A549 treated with AZD2906 at 1 μM for 4 hours (cell line): ENCODE measurements around the gene L3MBTL1. TPM values are rescaled to one million over a fixed set of nuclear protein-coding genes. Genes with fewer than 3 reads are reported as not detected.

Source experiments
- total RNA-seq: library from RNA; stranded (reverse); fragments of 200-300 nt; extraction: Qiagen RNA extraction; gene quantifications from 5 replicates; pipeline ENCODE4 v1.2.3, GENCODE V29; 2022

The L3MBTL1 gene
- 0.62 to 1.7 TPM (median 1.2 TPM) in 5 replicates for total RNA-seq

GRCh38 chr20:43507150-43508080, at the start of gene L3MBTL1:
Gene L3MBTL1, plus strand, starts transcription at chr20:43507697. Its CDS starts 5,807 bp downstream, at chr20:43513504.

GRCh38 chr20:43558412-43559146, 51.1 kb downstream of the L3MBTL1 start, which contains the start of gene SGK2:
Gene SGK2, plus strand, starts transcription at chr20:43559027. Its CDS starts 7,469 bp downstream, at chr20:43566496.

GRCh38 chr20:43590392-43591303, 83.2 kb downstream of the L3MBTL1 start, which contains the start of gene IFT52:
Gene IFT52, plus strand, starts transcription at chr20:43590937. Its CDS starts 3,762 bp downstream, at chr20:43594699.

Other genes starting within 250 kb of the L3MBTL1 start
- gene SRSF6, start 49.8 kb upstream of the L3MBTL1 start, total RNA-seq: 94.8 to 109 TPM (median 103 TPM) in 5 replicates
- 6.4 to 7.6 TPM (median 7.0 TPM) in 5 replicates for gene SGK2, start 51.3 kb downstream of the L3MBTL1 start, total RNA-seq
- 27.5 to 36.0 TPM (median 30.5 TPM) in 5 replicates for gene IFT52, start 83.2 kb downstream of the L3MBTL1 start, total RNA-seq
- gene MYBL2, start 159.4 kb downstream of the L3MBTL1 start, total RNA-seq: 77.2 to 82.4 TPM (median 77.9 TPM) in 5 replicates
- not detected in 5 replicates for gene GTSF1L, start 219.3 kb downstream of the L3MBTL1 start, total RNA-seq